Neural cell (in vitro differentiated cells): ENCODE data around the gene PRKX. TPM values are rescaled to one million over a fixed set of nuclear protein-coding genes. Genes with fewer than 3 reads are reported as not detected.
"Not testable (repeated sequence)": the region's sequence is repeated elsewhere in the genome, so short reads cannot be mapped to it uniquely, and the experiment has no call there.

Experiments used
- H2AFZ ChIP-seq: fragments of 200-600, 300-800 bp; sonication (generic), shearing (Covaris generic); 2 replicates; pipeline ENCODE4 v1.6.0; 2014; ENCODE audit warnings: low read depth, mild to moderate bottlenecking, antibody characterized with exemption, low read length, moderate library complexity
- H3F3A ChIP-seq: fragments of 200-600 bp; shearing (Covaris generic); 2 replicates; pipeline ENCODE4 v1.6.1; 2016; ENCODE audit warnings: mild to moderate bottlenecking, moderate library complexity, mixed read lengths, antibody characterized with exemption, low read length; ENCODE audit not compliant: insufficient read depth, poor library complexity, severe bottlenecking
- H3K27ac ChIP-seq: fragments of 200-600, 300-800 bp; sonication (generic), shearing (Covaris generic); 2 replicates; pipeline ENCODE4 v1.5.1; 2014; ENCODE audit warnings: mild to moderate bottlenecking, low read length, moderate library complexity
- H3K27me3 ChIP-seq: fragments of 300-800, 200-600 bp; sonication (generic), shearing (Covaris generic); 2 replicates; pipeline ENCODE4 v1.6.0; 2014; ENCODE audit warnings: mild to moderate bottlenecking, low read depth, low read length, moderate library complexity; ENCODE audit not compliant: insufficient read depth
- H3K36me3 ChIP-seq: fragments of 300-800, 200-600 bp; sonication (generic), shearing (Covaris generic); 2 replicates; pipeline ENCODE4 v1.5.1; 2014; ENCODE audit warnings: mild to moderate bottlenecking, antibody characterized with exemption, low read length, moderate library complexity; ENCODE audit not compliant: insufficient read depth
- H3K4me2 ChIP-seq: fragments of 300-800, 200-600 bp; sonication (generic), shearing (Covaris generic); 2 replicates; pipeline ENCODE4 v1.6.0; 2014; ENCODE audit warnings: mild to moderate bottlenecking, low read length
- H3K4me3 ChIP-seq: fragments of 300-800, 200-600 bp; sonication (generic), shearing (Covaris generic); 2 replicates; pipeline ENCODE4 v1.5.1; 2014; ENCODE audit warnings: mild to moderate bottlenecking, low read length, moderate library complexity
- H3K79me2 ChIP-seq: fragments of 200-600 bp; shearing (Covaris generic); replicated peaks from 2 replicates; pipeline ENCODE4 v1.6.0; 2014; ENCODE audit warnings: mild to moderate bottlenecking, low read length, moderate library complexity; ENCODE audit not compliant: insufficient read depth
- H3K9ac ChIP-seq: fragments of 300-800, 200-600 bp; sonication (generic), shearing (Covaris generic); 2 replicates; pipeline ENCODE4 v1.6.1; 2016; ENCODE audit warnings: mild to moderate bottlenecking, low read length, mixed read lengths
- H3K9me2 ChIP-seq: fragments of 200-600 bp; shearing (Covaris generic); 2 replicates; pipeline ENCODE4 v1.6.1; 2016; ENCODE audit warnings: mild to moderate bottlenecking, low read length, mixed read lengths; ENCODE audit not compliant: insufficient read depth
- H3K9me3 ChIP-seq: fragments of 200-600, 300-800 bp; sonication (generic), shearing (Covaris generic); 2 replicates; pipeline ENCODE4 v1.6.1; 2016; ENCODE audit warnings: mild to moderate bottlenecking, mixed run types, low read length, moderate library complexity, mixed read lengths
- H4K20me1 ChIP-seq: fragments of 200-600 bp; shearing (Covaris generic); 2 replicates; pipeline ENCODE4 v1.6.1; 2016; ENCODE audit warnings: mild to moderate bottlenecking, mixed run types; ENCODE audit not compliant: insufficient read depth
- EP300 ChIP-seq: fragments of 450-650 bp; conservative IDR thresholded peaks from 2 replicates; pipeline ENCODE4 v1.6.1; 2014; ENCODE audit warnings: antibody characterized with exemption, mild to moderate bottlenecking, moderate library complexity; ENCODE audit not compliant: poor library complexity, severe bottlenecking
- EZH2 ChIP-seq: fragments of 200-600, 300-800 bp; shearing (Covaris generic), sonication (generic); IDR thresholded peaks from 2 replicates; pipeline ENCODE4 v1.6.1; 2014; ENCODE audit warnings: antibody characterized with exemption, low read length, borderline replicate concordance, mild to moderate bottlenecking; ENCODE audit not compliant: insufficient read depth, poor library complexity, severe bottlenecking
- MXI1 ChIP-seq: fragments of 450-650 bp; conservative IDR thresholded peaks from 2 replicates; pipeline ENCODE4 v1.6.1; 2014; ENCODE audit warnings: antibody characterized with exemption, mild to moderate bottlenecking; ENCODE audit not compliant: poor library complexity, severe bottlenecking
- POLR2AphosphoS5 ChIP-seq: IDR thresholded peaks from 2 replicates; pipeline ENCODE4 v1.6.1; 2012
- RAD21 ChIP-seq: fragments of 450-650 bp; conservative IDR thresholded peaks from 2 replicates; pipeline ENCODE4 v1.6.1; 2014; ENCODE audit warnings: antibody characterized with exemption, mild to moderate bottlenecking, moderate library complexity
- REST ChIP-seq: IDR thresholded peaks from 2 replicates; pipeline ENCODE4 v1.6.1; 2012; ENCODE audit warnings: borderline replicate concordance
- SMC3 ChIP-seq: fragments of 450-650 bp; conservative IDR thresholded peaks from 2 replicates; pipeline ENCODE4 v1.6.1; 2014; ENCODE audit warnings: antibody characterized with exemption, mild to moderate bottlenecking, moderate library complexity; ENCODE audit not compliant: poor library complexity
- TAF1 ChIP-seq: IDR thresholded peaks from 2 replicates; pipeline ENCODE4 v1.6.1; 2012; ENCODE audit warnings: low read depth
- polyA plus RNA-seq: library from polyadenylated mRNA; depleted of rRNA; stranded (reverse); fragments of >200 nt; gene quantifications from 2 replicates; pipeline ENCODE4 v1.2.3, GENCODE V29; 2014
- TF ChIP-seq, protein P1 (sequence below): fragments of 450-650 bp; IDR thresholded peaks from 2 replicates; pipeline ENCODE4 v1.5.1; 2014; ENCODE audit warnings: antibody characterized with exemption, mild to moderate bottlenecking, moderate library complexity; ENCODE audit not compliant: poor library complexity, severe bottlenecking

The PRKX gene
- polyA plus RNA-seq, 1 donor from 2014 or later: 27.4 TPM

DNA sequence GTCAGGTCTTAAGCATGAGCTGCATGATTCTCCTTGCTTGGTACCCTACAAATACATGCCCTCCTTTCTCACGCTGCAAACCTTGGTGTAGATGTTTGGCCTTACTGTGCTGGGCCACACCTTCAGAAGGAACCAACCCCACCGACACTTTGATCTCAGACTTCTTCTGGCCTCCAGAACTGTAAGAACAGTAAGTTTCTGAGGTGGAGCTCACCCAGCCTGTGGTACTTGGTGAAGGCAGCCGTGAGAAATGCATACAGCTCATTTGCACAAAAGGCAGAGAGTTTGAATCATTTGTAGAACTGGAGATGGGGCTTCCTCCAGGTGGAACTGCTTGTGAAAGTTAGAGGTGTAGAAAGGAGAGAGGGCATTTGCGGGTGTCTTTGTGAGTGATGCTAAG lies 21.0 kb upstream of the PRKX start:
- not testable (repeated sequence) for H2AFZ ChIP-seq, H3K9me2 ChIP-seq, H3K27me3 ChIP-seq, H3K27ac ChIP-seq, H4K20me1 ChIP-seq, H3K4me2 ChIP-seq, H3K36me3 ChIP-seq, H3K9me3 ChIP-seq, H3K79me2 ChIP-seq, H3K4me3 ChIP-seq, H3F3A ChIP-seq, H3K9ac ChIP-seq

DNA sequence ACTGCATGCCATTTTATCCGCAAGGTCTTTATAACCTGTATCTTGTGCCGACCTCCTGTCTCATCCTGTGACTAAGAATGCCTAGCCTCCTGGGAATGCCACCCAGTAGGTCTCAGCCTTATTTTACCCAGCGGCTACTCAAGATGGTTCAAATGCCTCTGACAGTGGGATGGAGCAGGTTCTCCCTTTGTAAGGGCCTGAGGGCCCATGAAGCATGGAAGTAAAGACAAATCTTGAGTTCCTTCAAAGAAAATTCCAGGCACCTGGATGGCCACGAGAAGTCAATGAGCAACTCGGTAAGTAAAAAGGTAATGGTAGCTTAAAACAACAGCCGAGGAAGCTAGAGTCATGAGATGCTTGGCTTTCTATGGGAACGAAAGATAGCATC lies 19.6 kb upstream of the PRKX start:
- Histone ChIP-seq H3K4me2 (no peak overlapping the region), H3K27ac (no peak overlapping the region), H3K9me2 (no peaks in the 10 kb centered on the region), H3K4me3 (no peak overlapping the region), H3K79me2 (no peaks in the 10 kb centered on the region), H4K20me1 (no peaks in the 10 kb centered on the region), H3F3A (no peaks in the 10 kb centered on the region), H2AFZ (no peak overlapping the region), H3K9ac (no peak overlapping the region), H3K9me3 (no peaks in the 10 kb centered on the region), H3K27me3 (no peaks in the 10 kb centered on the region), H3K36me3 (no peaks in the 10 kb centered on the region)
- TF ChIP-seq TAF1: no peak
- TF ChIP-seq MXI1: no peak
- no peak for TF ChIP-seq SMC3

- not testable (repeated sequence) for H2AFZ ChIP-seq, H3K9me2 ChIP-seq, H3K4me2 ChIP-seq, H3F3A ChIP-seq, H3K36me3 ChIP-seq, H3K9me3 ChIP-seq, H3K9ac ChIP-seq, H3K4me3 ChIP-seq, H3K27me3 ChIP-seq, H4K20me1 ChIP-seq, H3K79me2 ChIP-seq, H3K27ac ChIP-seq
These were observed 19.0 kb upstream of the PRKX start for GRCh38 chrX:3732326-3733042.

GRCh38 chrX:3728454-3728853 lies 15.0 kb upstream of the PRKX start:
- Histone ChIP-seq H4K20me1 (no peaks in the 10 kb centered on the region), H3K4me2 (no peak overlapping the region), H3K79me2 (no peaks in the 10 kb centered on the region), H3K9me3 (no peaks in the 10 kb centered on the region), H3K27ac (no peak overlapping the region), H3K9ac (no peak overlapping the region), H3F3A (no peaks in the 10 kb centered on the region), H3K9me2 (no peaks in the 10 kb centered on the region), H2AFZ (no peak overlapping the region), H3K27me3 (no peaks in the 10 kb centered on the region), H3K36me3 (no peaks in the 10 kb centered on the region), H3K4me3 (no peak overlapping the region)
- TF ChIP-seq REST: no peak
- TF ChIP-seq, protein P1, sequence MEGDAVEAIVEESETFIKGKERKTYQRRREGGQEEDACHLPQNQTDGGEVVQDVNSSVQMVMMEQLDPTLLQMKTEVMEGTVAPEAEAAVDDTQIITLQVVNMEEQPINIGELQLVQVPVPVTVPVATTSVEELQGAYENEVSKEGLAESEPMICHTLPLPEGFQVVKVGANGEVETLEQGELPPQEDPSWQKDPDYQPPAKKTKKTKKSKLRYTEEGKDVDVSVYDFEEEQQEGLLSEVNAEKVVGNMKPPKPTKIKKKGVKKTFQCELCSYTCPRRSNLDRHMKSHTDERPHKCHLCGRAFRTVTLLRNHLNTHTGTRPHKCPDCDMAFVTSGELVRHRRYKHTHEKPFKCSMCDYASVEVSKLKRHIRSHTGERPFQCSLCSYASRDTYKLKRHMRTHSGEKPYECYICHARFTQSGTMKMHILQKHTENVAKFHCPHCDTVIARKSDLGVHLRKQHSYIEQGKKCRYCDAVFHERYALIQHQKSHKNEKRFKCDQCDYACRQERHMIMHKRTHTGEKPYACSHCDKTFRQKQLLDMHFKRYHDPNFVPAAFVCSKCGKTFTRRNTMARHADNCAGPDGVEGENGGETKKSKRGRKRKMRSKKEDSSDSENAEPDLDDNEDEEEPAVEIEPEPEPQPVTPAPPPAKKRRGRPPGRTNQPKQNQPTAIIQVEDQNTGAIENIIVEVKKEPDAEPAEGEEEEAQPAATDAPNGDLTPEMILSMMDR: no peak
- no peak for TF ChIP-seq RAD21
- TF ChIP-seq EP300: no peak
- no peak for TF ChIP-seq MXI1
- TF ChIP-seq SMC3: no peak
- TF ChIP-seq EZH2: no peak
- no peak for TF ChIP-seq POLR2AphosphoS5

- H3K4me2 ChIP-seq, H2AFZ ChIP-seq, H4K20me1 ChIP-seq, H3F3A ChIP-seq, H3K9ac ChIP-seq, H3K27ac ChIP-seq, H3K9me2 ChIP-seq, H3K36me3 ChIP-seq, H3K9me3 ChIP-seq, H3K27me3 ChIP-seq, H3K4me3 ChIP-seq, H3K79me2 ChIP-seq: not testable (repeated sequence)
These were observed 10.0 kb upstream of the PRKX start for GRCh38 chrX:3723460-3723859.
